Inflammatory macrophage (primary cell): ENCODE results near the gene XAB2.

Source experiments
- DNase-seq, 2 donors: peaks; one replicate each; pipeline ENCODE4 v3.0.0-alpha.2; 2020 to 2022

Gene XAB2

DNA sequence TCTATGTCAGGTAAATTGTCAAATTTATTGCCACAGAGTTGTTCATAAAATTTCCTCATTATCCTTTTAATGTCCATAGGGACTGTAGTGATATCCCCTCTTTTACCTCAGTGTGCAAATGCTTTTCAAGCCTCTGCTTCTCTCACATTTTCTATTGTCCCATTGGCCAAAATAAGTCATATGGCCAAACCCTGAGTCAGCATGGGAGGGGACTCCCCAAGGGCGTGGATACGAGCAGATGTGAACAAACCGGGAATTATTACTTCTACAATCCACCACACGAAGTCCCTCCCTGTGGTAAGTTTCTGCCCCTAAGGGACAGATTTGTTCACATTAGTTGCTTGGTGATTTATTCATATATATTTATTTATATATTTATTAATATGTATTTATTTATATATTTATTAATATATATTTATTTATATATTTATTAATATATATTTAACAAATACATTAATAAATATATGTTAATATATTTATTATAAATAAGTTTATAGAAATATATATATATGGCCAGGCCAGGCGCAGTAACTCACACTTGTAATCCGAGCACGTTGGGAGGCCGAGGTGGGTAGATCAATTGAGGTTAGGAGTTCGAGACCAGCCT lies 53.8 kb downstream of the XAB2 start:
- DNase-seq, result peak; percentile 40 to 67

GRCh38 chr19:7570761-7571160 lies 58.6 kb downstream of the XAB2 start:
- DNase-seq, result no peak
